PC-9 (cell line): ENCODE data around the gene FAM171A2.

Experiments used
- CTCF ChIP-seq: fragments of 200-600 bp; sonication (generic); conservative IDR thresholded peaks from 2 replicates; pipeline ENCODE4 v1.6.1; 2017; ENCODE audit warnings: mixed run types, antibody characterized with exemption, mild to moderate bottlenecking, moderate library complexity
- EZH2 ChIP-seq: fragments of 200-600 bp; sonication (generic); IDR thresholded peaks from 2 replicates; pipeline ENCODE4 v1.8.0; 2017; ENCODE audit warnings: antibody characterized with exemption, low read depth

GRCh38 chr17:44310188-44310587 is 53.5 kb downstream of the FAM171A2 start:
- no peak for TF ChIP-seq EZH2
- no peak for TF ChIP-seq CTCF
